ENCODE results near the gene NDUFB1.

NDUFB1 gene

DNA sequence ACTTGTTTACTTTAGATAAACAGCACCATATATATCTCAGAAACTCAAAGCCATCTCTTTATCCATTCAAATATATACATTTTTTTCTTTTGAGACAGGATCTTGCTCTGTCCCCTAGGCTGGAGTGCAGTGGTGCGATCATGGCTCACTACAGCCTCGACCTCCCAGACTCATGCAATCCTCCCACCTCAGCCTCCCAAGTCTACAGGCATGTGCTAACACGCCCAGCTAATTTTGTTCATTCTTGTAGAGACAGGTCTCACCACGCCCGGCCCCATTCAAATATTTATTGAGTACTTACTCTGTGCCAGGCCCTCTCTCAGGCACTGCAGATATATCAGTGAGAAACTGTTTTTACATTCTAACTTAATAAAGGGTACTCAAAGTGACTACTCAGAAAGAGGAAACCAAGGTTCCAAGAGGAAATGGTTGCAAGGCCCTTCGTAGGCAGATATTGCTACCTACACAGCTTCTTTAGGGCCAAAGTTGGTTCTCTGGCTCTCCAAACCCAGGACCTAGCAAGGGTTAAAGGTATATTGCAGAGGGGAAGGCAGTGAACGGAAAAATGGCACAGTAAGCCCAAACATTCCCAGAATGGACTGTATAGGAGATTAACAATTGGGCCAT, 18.0 kb downstream of the NDUFB1 start:
- peaks cover 12% of the 10 kb centered on the region; the same call in 1 of the 2 replicates for H3F3A ChIP-seq (ENCODE audit: control insufficient read depth, insufficient read depth)
- TF ChIP-seq EZH2phosphoT487 (IDR thresholded peaks at IDR 0.05; ENCODE audit: borderline replicate concordance, low read length): no peak
- TF ChIP-seq, protein P1, sequence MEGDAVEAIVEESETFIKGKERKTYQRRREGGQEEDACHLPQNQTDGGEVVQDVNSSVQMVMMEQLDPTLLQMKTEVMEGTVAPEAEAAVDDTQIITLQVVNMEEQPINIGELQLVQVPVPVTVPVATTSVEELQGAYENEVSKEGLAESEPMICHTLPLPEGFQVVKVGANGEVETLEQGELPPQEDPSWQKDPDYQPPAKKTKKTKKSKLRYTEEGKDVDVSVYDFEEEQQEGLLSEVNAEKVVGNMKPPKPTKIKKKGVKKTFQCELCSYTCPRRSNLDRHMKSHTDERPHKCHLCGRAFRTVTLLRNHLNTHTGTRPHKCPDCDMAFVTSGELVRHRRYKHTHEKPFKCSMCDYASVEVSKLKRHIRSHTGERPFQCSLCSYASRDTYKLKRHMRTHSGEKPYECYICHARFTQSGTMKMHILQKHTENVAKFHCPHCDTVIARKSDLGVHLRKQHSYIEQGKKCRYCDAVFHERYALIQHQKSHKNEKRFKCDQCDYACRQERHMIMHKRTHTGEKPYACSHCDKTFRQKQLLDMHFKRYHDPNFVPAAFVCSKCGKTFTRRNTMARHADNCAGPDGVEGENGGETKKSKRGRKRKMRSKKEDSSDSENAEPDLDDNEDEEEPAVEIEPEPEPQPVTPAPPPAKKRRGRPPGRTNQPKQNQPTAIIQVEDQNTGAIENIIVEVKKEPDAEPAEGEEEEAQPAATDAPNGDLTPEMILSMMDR (IDR thresholded peaks at IDR 0.05; ENCODE audit: low read depth, low read length, poor library complexity, severe bottlenecking): no peak
- H3K36me3 ChIP-seq (ENCODE audit: control insufficient read depth, low read length): no peaks in the 10 kb centered on the region; the same call in 1 of the 2 replicates
- no peak overlapping the region for H3K27ac ChIP-seq (ENCODE audit: low read depth, low read length)
- no peak overlapping the region for H3K4me3 ChIP-seq (ENCODE audit: low read length)
- H4K20me1 ChIP-seq (ENCODE audit: control insufficient read depth, insufficient read depth, low read depth, low read length): no peaks in the 10 kb centered on the region
- no peak overlapping the region for H3K4me2 ChIP-seq (ENCODE audit: low read length)
- no peaks in the 10 kb centered on the region for H3K9me3 ChIP-seq (ENCODE audit: control insufficient read depth, insufficient read depth, low read length)
- no peaks in the 10 kb centered on the region for H3K27me3 ChIP-seq (ENCODE audit: control insufficient read depth, low read length)
- H3K4me1 ChIP-seq (ENCODE audit: control insufficient read depth, low read length): peaks cover 36% of the 10 kb centered on the region
- peaks cover 74% of the 10 kb centered on the region for H3K79me2 ChIP-seq (ENCODE audit: control insufficient read depth, low read length)
- H3K9me2 ChIP-seq (replicated peaks; ENCODE audit: control insufficient read depth, low read length): no peaks in the 10 kb centered on the region

DNA sequence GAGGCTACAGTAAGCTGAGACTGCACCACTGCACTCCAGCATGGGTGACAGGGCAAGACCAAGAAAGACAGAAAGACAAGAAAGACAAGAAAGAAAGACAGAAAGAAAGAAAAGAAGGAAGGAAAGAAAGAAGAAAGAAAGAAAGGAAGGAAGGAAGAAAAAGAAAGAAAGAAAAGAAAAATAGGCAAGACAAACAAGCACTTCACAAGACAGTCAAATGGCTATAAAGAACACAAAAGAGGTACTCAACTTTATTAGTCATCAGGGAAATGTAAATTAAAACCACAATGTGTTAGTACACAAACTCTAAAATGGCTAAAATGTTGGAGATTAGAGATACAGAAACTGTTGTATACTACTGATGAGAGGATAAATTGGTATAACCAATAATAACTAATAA, 21.7 kb downstream of the NDUFB1 start:
- Histone ChIP-seq H3F3A (ENCODE audit: control insufficient read depth, insufficient read depth) (0 out of 2 replicates have a peak, but pooled peaks cover 3% of the 10 kb centered on the region), H4K20me1 (ENCODE audit: control insufficient read depth, insufficient read depth, low read depth, low read length) (no peaks in the 10 kb centered on the region), H3K27ac (ENCODE audit: low read depth, low read length) (no peak overlapping the region), H3K27me3 (ENCODE audit: control insufficient read depth, low read length) (no peaks in the 10 kb centered on the region), H3K4me1 (ENCODE audit: control insufficient read depth, low read length) (peaks cover 11% of the 10 kb centered on the region), H3K4me2 (ENCODE audit: low read length) (no peak overlapping the region), H3K9me2 (replicated peaks; ENCODE audit: control insufficient read depth, low read length) (no peaks in the 10 kb centered on the region), H3K79me2 (ENCODE audit: control insufficient read depth, low read length) (peaks cover 69% of the 10 kb centered on the region), H3K36me3 (ENCODE audit: control insufficient read depth, low read length) (peaks cover 8% of the 10 kb centered on the region), H3K9me3 (ENCODE audit: control insufficient read depth, insufficient read depth, low read length) (no peaks in the 10 kb centered on the region), H3K4me3 (ENCODE audit: low read length) (no peak overlapping the region)
- no peak for TF ChIP-seq EZH2phosphoT487 (IDR thresholded peaks at IDR 0.05; ENCODE audit: borderline replicate concordance, low read length)
- TF ChIP-seq, protein P1 (IDR thresholded peaks at IDR 0.05; ENCODE audit: low read depth, low read length, poor library complexity, severe bottlenecking): no peak

DNA sequence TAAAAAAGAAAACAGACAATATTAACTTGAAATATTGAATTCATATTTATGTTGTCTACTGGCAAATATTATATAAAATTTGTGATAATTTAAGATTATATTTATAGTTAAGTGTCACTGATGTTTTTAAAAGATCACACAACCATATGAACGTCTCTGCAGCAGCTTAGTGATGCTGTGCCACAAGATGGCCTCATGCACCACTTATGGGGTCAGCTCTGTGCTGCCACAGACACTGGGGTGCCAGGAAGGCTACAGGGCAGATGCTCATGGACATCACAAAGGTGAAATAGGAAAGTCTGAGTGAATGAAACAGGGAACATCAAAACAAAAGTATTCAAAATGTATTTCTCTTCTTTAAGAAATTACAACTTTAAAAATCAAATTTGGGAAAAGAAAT, 28.2 kb downstream of the NDUFB1 start:
- no peaks in the 10 kb centered on the region for H3K27me3 ChIP-seq (ENCODE audit: control insufficient read depth, low read length)
- no peaks in the 10 kb centered on the region for H4K20me1 ChIP-seq (ENCODE audit: control insufficient read depth, insufficient read depth, low read depth, low read length)
- peaks cover 15% of the 10 kb centered on the region; the same call in 1 of the 2 replicates for H3K36me3 ChIP-seq (ENCODE audit: control insufficient read depth, low read length)
- no peaks in the 10 kb centered on the region for H3K9me3 ChIP-seq (ENCODE audit: control insufficient read depth, insufficient read depth, low read length)
- no peaks in the 10 kb centered on the region for H3F3A ChIP-seq (ENCODE audit: control insufficient read depth, insufficient read depth)
- TF ChIP-seq EZH2phosphoT487 (IDR thresholded peaks at IDR 0.05; ENCODE audit: borderline replicate concordance, low read length): no peak
- TF ChIP-seq, protein P1 (IDR thresholded peaks at IDR 0.05; ENCODE audit: low read depth, low read length, poor library complexity, severe bottlenecking): peak; percentile 22
- no peaks in the 10 kb centered on the region for H3K9me2 ChIP-seq (replicated peaks; ENCODE audit: control insufficient read depth, low read length)
- peaks cover 9% of the 10 kb centered on the region for H3K79me2 ChIP-seq (ENCODE audit: control insufficient read depth, low read length)
- H3K27ac ChIP-seq (ENCODE audit: low read depth, low read length): no peak overlapping the region
- H3K4me2 ChIP-seq (ENCODE audit: low read length): no peak overlapping the region
- no peaks in the 10 kb centered on the region for H3K4me1 ChIP-seq (ENCODE audit: control insufficient read depth, low read length)
- H3K4me3 ChIP-seq (ENCODE audit: low read length): no peak overlapping the region
